Measurements from ENCODE around the gene PPM1G.

The PPM1G gene

DNA sequence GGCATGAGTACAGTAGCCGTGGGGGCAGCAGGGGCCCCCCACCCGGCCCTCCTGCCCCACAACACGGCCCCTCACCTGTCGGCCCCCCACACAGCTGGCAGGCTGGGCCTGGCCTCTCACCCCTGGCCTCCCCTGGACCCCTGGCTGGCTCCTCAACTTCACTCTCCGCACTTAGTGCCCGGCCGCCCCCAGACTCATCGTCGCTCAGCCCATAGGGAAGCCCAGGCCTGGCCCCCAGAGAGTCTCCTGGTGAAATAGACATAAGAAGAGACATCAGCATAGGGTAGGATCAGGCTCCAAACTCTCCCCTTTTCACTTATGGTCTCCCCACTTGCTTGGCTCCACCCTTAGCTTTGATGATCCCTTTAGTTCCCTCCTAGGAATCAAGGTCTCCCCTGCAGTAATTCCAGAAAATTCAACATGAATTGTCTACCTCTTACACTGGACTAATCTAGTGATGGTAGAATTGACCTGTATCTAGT lies 30.5 kb downstream of the PPM1G start:
- no peak overlapping the region for H4K5ac ChIP-seq (ENCODE audit: low read length)
- no CpG with 5 or more reads among the region's 9 CpGs for WGBS (ENCODE audit: extremely low coverage, insufficient coverage, low lambda C conversion rate)
- peaks cover 7% of the 10 kb centered on the region for H3K79me1 ChIP-seq (ENCODE audit: low read length)
- no peak overlapping the region for H3K23ac ChIP-seq (ENCODE audit: low read length)
- H3K36me3 ChIP-seq (ENCODE audit: control insufficient read depth, insufficient read depth, low read length): peaks cover 27% of the 10 kb centered on the region
- no peak for DNase-seq
- H3K4ac ChIP-seq (ENCODE audit: low read depth, low read length): no peak overlapping the region
- H3K18ac ChIP-seq (ENCODE audit: low read length): no peak overlapping the region
- H4K8ac ChIP-seq (ENCODE audit: low read depth, low read length): no peak overlapping the region
- no peak overlapping the region for H3K27ac ChIP-seq (ENCODE audit: low read depth, low read length)
- peak overlapping the region; percentile 42 for H3K56ac ChIP-seq (ENCODE audit: low read length)
- no peak overlapping the region for H2BK15ac ChIP-seq (replicated peaks; ENCODE audit: low read depth)
- H3K4me3 ChIP-seq (ENCODE audit: low read length): no peak overlapping the region
- no peaks in the 10 kb centered on the region for H3K27me3 ChIP-seq (ENCODE audit: insufficient read depth, low read length, poor library complexity)
- H2BK120ac ChIP-seq (ENCODE audit: low read depth, low read length): no peak overlapping the region
- H2BK5ac ChIP-seq (ENCODE audit: low read length): no peak overlapping the region
- H3K4me2 ChIP-seq (ENCODE audit: low read length): peak overlapping the region; percentile 75
- H3K9ac ChIP-seq (ENCODE audit: low read length): peak overlapping the region; percentile 65
- H2AK5ac ChIP-seq (ENCODE audit: low read length): no peak overlapping the region
- H3K4me1 ChIP-seq (ENCODE audit: control insufficient read depth, low read depth, low read length): no peaks in the 10 kb centered on the region
- H3K79me2 ChIP-seq (ENCODE audit: control insufficient read depth, insufficient read depth, low read length): peaks cover 8% of the 10 kb centered on the region

DNA sequence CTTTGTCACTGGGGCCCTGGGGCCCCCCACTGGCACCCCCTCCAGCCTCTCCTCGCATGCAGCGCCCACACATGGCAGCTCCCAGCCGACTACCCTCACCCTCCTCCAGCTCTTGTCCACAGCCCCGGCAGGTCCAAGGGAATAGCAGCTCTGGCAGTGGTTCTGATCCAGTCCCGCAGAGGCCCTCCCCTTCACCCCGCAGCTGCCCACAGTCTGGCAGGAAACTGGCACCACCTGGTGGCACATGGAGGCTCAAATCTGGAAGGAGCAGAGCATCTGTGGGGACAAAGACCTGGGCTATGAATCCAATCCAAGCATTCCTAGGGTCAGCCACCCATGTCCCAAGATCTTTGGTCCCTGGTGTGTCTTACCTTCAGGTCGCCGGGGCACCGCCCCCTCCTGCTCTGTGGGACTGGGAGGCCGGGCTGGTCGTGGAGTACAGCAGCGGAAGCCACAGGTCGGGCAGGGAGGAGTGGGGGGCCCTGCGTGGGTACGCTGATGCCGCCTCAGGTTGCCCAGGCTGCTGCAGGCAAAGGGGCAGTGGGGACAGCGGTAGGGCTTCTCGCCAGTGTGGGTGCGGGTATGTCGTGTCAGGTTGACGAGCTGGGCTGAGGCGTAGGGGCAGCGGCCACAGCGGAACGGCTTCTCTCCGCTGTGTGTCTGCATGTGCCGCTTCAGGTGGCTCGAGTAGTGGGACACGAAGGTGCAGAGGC lies 31.1 kb downstream of the PPM1G start:
- Histone ChIP-seq H2BK120ac (ENCODE audit: low read depth, low read length) (no peak overlapping the region), H4K8ac (ENCODE audit: low read depth, low read length) (no peak overlapping the region), H3K23ac (ENCODE audit: low read length) (no peak overlapping the region), H2AK5ac (ENCODE audit: low read length) (no peak overlapping the region), H2BK15ac (replicated peaks; ENCODE audit: low read depth) (no peak overlapping the region), H3K36me3 (ENCODE audit: control insufficient read depth, insufficient read depth, low read length) (peaks cover 25% of the 10 kb centered on the region), H4K5ac (ENCODE audit: low read length) (no peak overlapping the region), H3K4me2 (ENCODE audit: low read length) (no peak overlapping the region), H3K56ac (ENCODE audit: low read length) (no peak overlapping the region), H3K79me2 (ENCODE audit: control insufficient read depth, insufficient read depth, low read length) (peaks cover 8% of the 10 kb centered on the region), H3K27ac (ENCODE audit: low read depth, low read length) (no peak overlapping the region), H3K4me1 (ENCODE audit: control insufficient read depth, low read depth, low read length) (no peaks in the 10 kb centered on the region), H3K79me1 (ENCODE audit: low read length) (peaks cover 9% of the 10 kb centered on the region), H3K4ac (ENCODE audit: low read depth, low read length) (no peak overlapping the region), H3K9ac (ENCODE audit: low read length) (no peak overlapping the region), H3K27me3 (ENCODE audit: insufficient read depth, low read length, poor library complexity) (no peaks in the 10 kb centered on the region), H3K4me3 (ENCODE audit: low read length) (no peak overlapping the region), H3K18ac (ENCODE audit: low read length) (no peak overlapping the region), H2BK5ac (ENCODE audit: low read length) (no peak overlapping the region)
- DNase-seq: no peak
- no CpG with 5 or more reads among the region's 29 CpGs for WGBS (ENCODE audit: extremely low coverage, insufficient coverage, low lambda C conversion rate)

DNA sequence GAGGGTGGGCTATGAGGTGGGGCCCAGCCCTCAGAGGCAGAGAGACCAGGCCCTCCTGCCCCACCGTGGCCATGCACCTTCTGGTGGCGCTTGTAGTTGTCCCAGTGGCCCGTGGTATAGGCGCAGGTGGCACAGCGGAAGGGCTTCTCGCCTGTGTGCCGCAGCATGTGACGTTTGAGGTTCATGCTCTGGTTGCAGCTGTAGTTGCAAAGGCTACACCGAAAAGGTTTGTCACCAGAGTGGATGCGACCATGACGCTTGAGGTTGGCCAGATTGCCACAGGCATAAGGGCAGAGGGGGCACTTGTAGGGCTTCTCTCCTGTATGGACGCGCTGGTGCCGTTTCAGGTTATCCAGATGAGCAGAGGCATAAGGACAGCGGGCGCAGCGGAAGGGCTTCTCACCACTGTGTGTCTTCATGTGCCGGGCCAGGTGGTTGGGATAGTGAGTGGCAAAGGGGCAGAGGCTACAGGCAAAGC lies 31.7 kb downstream of the PPM1G start:
- H2BK120ac ChIP-seq (ENCODE audit: low read depth, low read length): no peak overlapping the region
- no peak overlapping the region for H3K4me2 ChIP-seq (ENCODE audit: low read length)
- no peak overlapping the region for H3K4me3 ChIP-seq (ENCODE audit: low read length)
- peaks cover 9% of the 10 kb centered on the region for H3K79me1 ChIP-seq (ENCODE audit: low read length)
- no peak for DNase-seq
- no peak overlapping the region for H3K9ac ChIP-seq (ENCODE audit: low read length)
- H3K36me3 ChIP-seq (ENCODE audit: control insufficient read depth, insufficient read depth, low read length): peaks cover 24% of the 10 kb centered on the region
- no peak overlapping the region for H3K4ac ChIP-seq (ENCODE audit: low read depth, low read length)
- H4K5ac ChIP-seq (ENCODE audit: low read length): no peak overlapping the region
- H2AK5ac ChIP-seq (ENCODE audit: low read length): no peak overlapping the region
- no peak overlapping the region for H3K23ac ChIP-seq (ENCODE audit: low read length)
- no peaks in the 10 kb centered on the region for H3K4me1 ChIP-seq (ENCODE audit: control insufficient read depth, low read depth, low read length)
- H3K27ac ChIP-seq (ENCODE audit: low read depth, low read length): no peak overlapping the region
- no peak overlapping the region for H3K18ac ChIP-seq (ENCODE audit: low read length)
- no CpG with 5 or more reads among the region's 18 CpGs for WGBS (ENCODE audit: extremely low coverage, insufficient coverage, low lambda C conversion rate)
- H3K27me3 ChIP-seq (ENCODE audit: insufficient read depth, low read length, poor library complexity): no peaks in the 10 kb centered on the region
- no peak overlapping the region for H4K8ac ChIP-seq (ENCODE audit: low read depth, low read length)
- H3K56ac ChIP-seq (ENCODE audit: low read length): no peak overlapping the region
- no peak overlapping the region for H2BK15ac ChIP-seq (replicated peaks; ENCODE audit: low read depth)
- peaks cover 8% of the 10 kb centered on the region for H3K79me2 ChIP-seq (ENCODE audit: control insufficient read depth, insufficient read depth, low read length)
- no peak overlapping the region for H2BK5ac ChIP-seq (ENCODE audit: low read length)

DNA sequence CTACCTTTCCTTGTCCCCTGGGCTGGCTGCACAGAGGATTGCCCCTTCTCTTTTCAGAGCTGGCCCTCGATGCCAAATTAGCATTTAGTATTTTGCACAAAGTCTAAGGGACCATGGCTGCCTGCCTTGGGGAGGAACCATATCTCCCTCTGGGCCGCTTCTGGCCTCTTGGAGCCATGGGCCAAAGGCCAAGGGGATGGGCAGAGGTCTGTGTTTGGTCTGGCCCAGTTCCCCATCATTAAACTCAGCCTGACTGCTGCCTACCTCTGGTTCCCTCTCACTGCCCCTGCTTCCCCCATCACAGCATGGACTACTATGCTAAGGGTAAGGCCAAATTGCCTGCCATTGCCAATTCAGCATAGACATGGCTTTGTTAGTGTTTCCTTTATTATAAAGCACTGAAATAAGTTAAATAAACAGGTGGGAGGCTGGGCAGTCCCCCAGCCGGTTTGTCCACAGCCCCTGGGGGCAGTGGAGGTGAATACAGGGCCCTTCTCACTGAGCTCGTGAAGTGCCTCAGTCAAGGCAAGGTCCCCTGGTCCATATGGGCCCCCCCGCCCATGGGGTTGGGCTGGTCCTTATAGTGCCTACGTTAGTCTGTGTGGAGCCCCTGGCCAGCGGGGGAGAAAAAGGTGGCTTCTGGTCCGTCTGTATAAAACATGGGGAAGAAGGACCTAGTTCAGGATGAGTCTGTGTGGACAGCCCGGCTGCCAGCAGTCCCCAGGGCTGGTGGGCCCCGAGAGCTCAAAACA lies 32.3 kb downstream of the PPM1G start:
- WGBS (ENCODE audit: extremely low coverage, insufficient coverage, low lambda C conversion rate): no CpG with 5 or more reads among the region's 10 CpGs
- no peak overlapping the region for H2BK120ac ChIP-seq (ENCODE audit: low read depth, low read length)
- peaks cover 8% of the 10 kb centered on the region for H3K79me2 ChIP-seq (ENCODE audit: control insufficient read depth, insufficient read depth, low read length)
- no peak overlapping the region for H3K56ac ChIP-seq (ENCODE audit: low read length)
- no peak for DNase-seq
- H3K4me3 ChIP-seq (ENCODE audit: low read length): no peak overlapping the region
- peaks cover 9% of the 10 kb centered on the region for H3K79me1 ChIP-seq (ENCODE audit: low read length)
- H3K18ac ChIP-seq (ENCODE audit: low read length): no peak overlapping the region
- no peak overlapping the region for H3K4ac ChIP-seq (ENCODE audit: low read depth, low read length)
- no peak overlapping the region for H2AK5ac ChIP-seq (ENCODE audit: low read length)
- no peak overlapping the region for H3K27ac ChIP-seq (ENCODE audit: low read depth, low read length)
- no peak overlapping the region for H4K5ac ChIP-seq (ENCODE audit: low read length)
- no peak overlapping the region for H3K9ac ChIP-seq (ENCODE audit: low read length)
- no peak overlapping the region for H4K8ac ChIP-seq (ENCODE audit: low read depth, low read length)
- H3K4me2 ChIP-seq (ENCODE audit: low read length): no peak overlapping the region
- H2BK5ac ChIP-seq (ENCODE audit: low read length): no peak overlapping the region
- peaks cover 21% of the 10 kb centered on the region for H3K36me3 ChIP-seq (ENCODE audit: control insufficient read depth, insufficient read depth, low read length)
- H3K4me1 ChIP-seq (ENCODE audit: control insufficient read depth, low read depth, low read length): no peaks in the 10 kb centered on the region
- no peak overlapping the region for H3K23ac ChIP-seq (ENCODE audit: low read length)
- H2BK15ac ChIP-seq (replicated peaks; ENCODE audit: low read depth): no peak overlapping the region
- H3K27me3 ChIP-seq (ENCODE audit: insufficient read depth, low read length, poor library complexity): no peaks in the 10 kb centered on the region

DNA sequence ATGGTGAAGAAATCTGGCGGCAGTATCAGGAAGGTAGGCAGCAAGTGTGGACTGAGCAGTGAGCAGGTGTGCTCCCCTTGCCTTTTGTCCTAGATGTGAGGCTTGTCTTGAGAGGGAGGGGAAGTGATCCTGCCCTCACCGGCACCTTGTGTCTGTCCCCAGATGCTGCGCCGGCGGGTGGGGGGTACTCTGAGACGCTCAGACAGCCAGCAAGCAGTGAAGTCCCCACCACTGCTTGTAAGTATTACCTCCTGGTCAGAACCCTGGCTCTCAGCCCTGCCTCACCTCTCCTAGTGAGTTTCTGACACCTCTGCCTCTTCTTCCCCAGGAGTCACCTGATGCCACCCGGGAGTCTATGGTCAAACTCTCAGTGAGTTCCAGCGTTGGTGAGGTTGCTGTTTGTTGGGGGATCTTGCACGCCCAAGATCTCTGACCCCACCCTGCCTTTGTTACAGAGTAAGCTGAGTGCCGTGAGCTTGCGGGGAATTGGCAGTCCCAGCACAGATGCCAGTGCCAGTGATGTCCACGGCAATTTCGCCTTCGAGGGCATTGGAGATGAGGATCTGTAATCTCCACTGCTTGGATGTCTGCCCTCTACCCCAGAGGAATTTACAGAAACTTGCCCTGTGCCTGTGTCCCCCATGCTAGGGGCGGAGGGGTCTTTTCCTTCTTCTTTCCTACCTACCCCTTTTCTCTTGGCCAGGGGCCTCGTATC lies 33.1 kb downstream of the PPM1G start:
- peaks cover 18% of the 10 kb centered on the region for H3K36me3 ChIP-seq (ENCODE audit: control insufficient read depth, insufficient read depth, low read length)

More for the DNA sequence above, 33.1 kb downstream of the PPM1G start:
- H3K56ac ChIP-seq (ENCODE audit: low read length): no peak overlapping the region
- H3K18ac ChIP-seq (ENCODE audit: low read length): no peak overlapping the region
- no peak overlapping the region for H4K8ac ChIP-seq (ENCODE audit: low read depth, low read length)
- H3K9ac ChIP-seq (ENCODE audit: low read length): no peak overlapping the region
- DNase-seq: no peak
- H3K4ac ChIP-seq (ENCODE audit: low read depth, low read length): no peak overlapping the region
- no peak overlapping the region for H2BK120ac ChIP-seq (ENCODE audit: low read depth, low read length)
- no peak overlapping the region for H3K23ac ChIP-seq (ENCODE audit: low read length)
- no peak overlapping the region for H3K27ac ChIP-seq (ENCODE audit: low read depth, low read length)
- H3K4me3 ChIP-seq (ENCODE audit: low read length): no peak overlapping the region
- no peak overlapping the region for H4K5ac ChIP-seq (ENCODE audit: low read length)
- no peak overlapping the region for H2AK5ac ChIP-seq (ENCODE audit: low read length)
- no peak overlapping the region for H3K4me2 ChIP-seq (ENCODE audit: low read length)
- H3K4me1 ChIP-seq (ENCODE audit: control insufficient read depth, low read depth, low read length): peaks cover 4% of the 10 kb centered on the region
- no peak overlapping the region for H2BK5ac ChIP-seq (ENCODE audit: low read length)
- WGBS (ENCODE audit: extremely low coverage, insufficient coverage, low lambda C conversion rate): no CpG with 5 or more reads among the region's 16 CpGs
- peaks cover 12% of the 10 kb centered on the region for H3K79me2 ChIP-seq (ENCODE audit: control insufficient read depth, insufficient read depth, low read length)
- H3K79me1 ChIP-seq (ENCODE audit: low read length): peaks cover 13% of the 10 kb centered on the region
- H2BK15ac ChIP-seq (replicated peaks; ENCODE audit: low read depth): no peak overlapping the region
- no peaks in the 10 kb centered on the region for H3K27me3 ChIP-seq (ENCODE audit: insufficient read depth, low read length, poor library complexity)

All from mesendoderm (in vitro differentiated cells).